KMS-11 (cell line): ENCODE data around the gene KHSRP.

Experiments used
- H2AFZ ChIP-seq: fragments of 200-600 bp; sonication (generic); 2 replicates; pipeline ENCODE4 v1.6.1; 2016; ENCODE audit warnings: antibody characterized with exemption, mixed run types, low read depth
- H3K27ac ChIP-seq: fragments of 200-600 bp; sonication (generic); 2 replicates; pipeline ENCODE4 v1.6.1; 2016; ENCODE audit warnings: mild to moderate bottlenecking, mixed run types
- H3K27me3 ChIP-seq: fragments of 200-600 bp; sonication (generic); 2 replicates; pipeline ENCODE4 v1.6.1; 2017; ENCODE audit warnings: mild to moderate bottlenecking, low read depth, mixed run types, moderate library complexity; ENCODE audit not compliant: insufficient read depth
- H3K36me3 ChIP-seq: fragments of 200-600 bp; sonication (generic); 2 replicates; pipeline ENCODE4 v1.6.1; 2017; ENCODE audit warnings: mild to moderate bottlenecking, mixed run types; ENCODE audit not compliant: insufficient read depth
- H3K4me1 ChIP-seq: fragments of 200-600 bp; sonication (generic); 2 replicates; pipeline ENCODE4 v1.6.1; 2016; ENCODE audit warnings: mild to moderate bottlenecking, low read depth, mixed run types; ENCODE audit not compliant: poor library complexity, severe bottlenecking
- H3K4me2 ChIP-seq: fragments of 200-600 bp; sonication (generic); 2 replicates; pipeline ENCODE4 v1.7.0; 2016; ENCODE audit warnings: mild to moderate bottlenecking, mixed run types
- H3K4me3 ChIP-seq: fragments of 200-600 bp; sonication (generic); IDR thresholded peaks from 2 replicates; pipeline ENCODE4 v1.6.1; 2017; ENCODE audit warnings: low read depth, low read length, mixed read lengths; ENCODE audit not compliant: insufficient read depth
- H3K79me2 ChIP-seq: fragments of 200-600 bp; sonication (generic); 2 replicates; pipeline ENCODE4 v1.6.1; 2016; ENCODE audit warnings: low read depth, mixed run types; ENCODE audit not compliant: insufficient read depth
- H3K9ac ChIP-seq: fragments of 200-600 bp; sonication (generic); 2 replicates; pipeline ENCODE4 v1.6.1; 2016; ENCODE audit warnings: mild to moderate bottlenecking, mixed run types
- H4K20me1 ChIP-seq: fragments of 200-600 bp; sonication (generic); 2 replicates; pipeline ENCODE4 v1.6.1; 2016; ENCODE audit warnings: mild to moderate bottlenecking, mixed run types; ENCODE audit not compliant: insufficient read depth
- CTCF ChIP-seq: fragments of 200-600 bp; sonication (generic); conservative IDR thresholded peaks from 2 replicates; pipeline ENCODE4 v1.6.1; 2017; ENCODE audit warnings: low read depth, mild to moderate bottlenecking, antibody characterized with exemption, low read length, moderate library complexity, mixed read lengths

Gene KHSRP

DNA sequence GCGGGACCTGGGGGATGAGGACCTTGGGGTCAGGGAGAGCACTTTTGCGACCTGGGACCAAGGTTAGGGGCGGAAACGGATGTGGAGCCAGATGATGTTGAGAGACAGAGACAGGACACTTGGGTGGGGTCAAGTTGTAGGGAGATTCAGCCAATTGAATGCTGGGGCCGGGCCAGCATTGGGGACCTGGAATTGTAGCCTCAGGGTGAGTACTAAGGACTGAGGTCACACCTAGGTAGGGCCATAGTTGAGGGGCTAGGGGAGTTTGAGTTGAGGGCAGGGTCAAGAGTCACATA is 50.9 kb downstream of the KHSRP start:
- Histone ChIP-seq H3K79me2 (no peaks in the 10 kb centered on the region), H3K27me3 (no peaks in the 10 kb centered on the region), H3K4me2 (peak overlapping the region; percentile 36; the same call in 1 of the 2 replicates), H2AFZ (peak overlapping the region; percentile 22; the same call in 1 of the 2 replicates), H3K9ac (no peak overlapping the region), H3K36me3 (peaks cover under 1% of the 10 kb centered on the region; the same call in 1 of the 2 replicates), H4K20me1 (no peaks in the 10 kb centered on the region), H3K4me1 (peaks cover 9% of the 10 kb centered on the region), H3K27ac (no peak overlapping the region), H3K4me3 (no peak overlapping the region)
- TF ChIP-seq CTCF, result no peak

GRCh38 chr19:6373096-6373812 is 51.4 kb downstream of the KHSRP start:
- Histone ChIP-seq H3K4me3 (no peak overlapping the region), H3K27me3 (no peaks in the 10 kb centered on the region), H3K79me2 (no peaks in the 10 kb centered on the region), H2AFZ (peak overlapping the region; percentile 64; the same call in 1 of the 2 replicates), H3K9ac (peak overlapping the region; percentile 42; the same call in 1 of the 2 replicates), H3K27ac (peak overlapping the region; percentile 67), H3K36me3 (peaks cover 4% of the 10 kb centered on the region; the same call in 1 of the 2 replicates), H3K4me2 (peak overlapping the region; percentile 36; the same call in 1 of the 2 replicates), H3K4me1 (peaks cover 9% of the 10 kb centered on the region), H4K20me1 (no peaks in the 10 kb centered on the region)
- no peak for TF ChIP-seq CTCF

DNA sequence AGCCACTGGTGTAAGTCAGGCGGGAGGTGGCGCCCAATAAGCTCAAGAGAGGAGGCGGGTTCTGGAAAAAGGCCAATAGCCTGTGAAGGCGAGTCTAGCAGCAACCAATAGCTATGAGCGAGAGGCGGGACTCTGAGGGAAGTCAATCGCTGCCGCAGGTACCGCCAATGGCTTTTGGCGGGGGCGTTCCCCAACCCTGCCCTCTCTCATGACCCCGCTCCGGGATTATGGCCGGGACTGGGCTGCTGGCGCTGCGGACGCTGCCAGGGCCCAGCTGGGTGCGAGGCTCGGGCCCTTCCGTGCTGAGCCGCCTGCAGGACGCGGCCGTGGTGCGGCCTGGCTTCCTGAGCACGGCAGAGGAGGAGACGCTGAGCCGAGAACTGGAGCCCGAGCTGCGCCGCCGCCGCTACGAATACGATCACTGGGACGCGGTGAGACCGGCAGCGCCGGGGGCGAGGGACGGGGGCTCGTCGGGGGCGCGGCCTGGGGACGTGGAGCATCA is 52.0 kb downstream of the KHSRP start, which contains the start of gene ALKBH7:
Gene ALKBH7 (plus strand): TSS at position 201 of the 502 bp plus-strand sequence. CDS start 27 bp downstream, at position 228.
- Histone ChIP-seq H4K20me1 (no peaks in the 10 kb centered on the region), H3K4me1 (peaks cover 5% of the 10 kb centered on the region), H3K4me3 (no peak within 1 kb of the TSS), H2AFZ (peak within 1 kb of the TSS; percentile 64; the same call in 1 of the 2 replicates), H3K4me2 (peak within 1 kb of the TSS; percentile 36), H3K27me3 (no peaks in the 10 kb centered on the region), H3K79me2 (no peaks in the 10 kb centered on the region), H3K27ac (peak within 1 kb of the TSS; percentile 67), H3K9ac (peak within 1 kb of the TSS; percentile 42; the same call in 1 of the 2 replicates), H3K36me3 (peaks cover 4% of the 10 kb centered on the region; the same call in 1 of the 2 replicates)
- no peak for TF ChIP-seq CTCF

- no peak for TF ChIP-seq CTCF
- Histone ChIP-seq H2AFZ (no peak overlapping the region), H3K4me3 (no peak overlapping the region), H3K79me2 (peaks cover 20% of the 10 kb centered on the region; the same call in 1 of the 2 replicates), H3K4me1 (peaks cover 12% of the 10 kb centered on the region), H3K9ac (no peak overlapping the region), H3K27ac (no peak overlapping the region), H3K36me3 (peaks cover 4% of the 10 kb centered on the region; the same call in 1 of the 2 replicates), H3K27me3 (peaks cover 3% of the 10 kb centered on the region; the same call in 1 of the 2 replicates), H4K20me1 (no peaks in the 10 kb centered on the region), H3K4me2 (no peak overlapping the region)
Measured at GRCh38 chr19:6364353-6364752, 60.3 kb downstream of the KHSRP start.
